B cell (primary cell): ENCODE results near the gene AIG1. TPM values are rescaled to one million over a fixed set of nuclear protein-coding genes. Genes with fewer than 3 reads are reported as not detected.

Experiments
- ATAC-seq: fragments of 200-7000 bp; cut with Tn5 transposase; one replicate; pipeline ENCODE4 v1.10.0; 2021; ENCODE audit warnings: low read depth, mild to moderate bottlenecking, moderate number of reproducible peaks, moderate library complexity
- CTCF ChIA-PET: fragments of 350-600 bp; sonication (Branson Sonifier 250); formaldehyde crosslinking; loops from one replicate; lab custom pipeline; 2021; ENCODE audit warnings: antibody characterized with exemption, inconsistent platforms; lab: Charles Lee
- POLR2A ChIA-PET: fragments of 350-600 bp; sonication (Branson Sonifier 250); formaldehyde crosslinking; loops from one replicate; lab custom pipeline; 2021; ENCODE audit warnings: antibody characterized with exemption; lab: Charles Lee
- DNase-seq: peaks from one replicate; pipeline ENCODE4 v3.0.0; 2013
- H2AFZ ChIP-seq: 2 replicates; pipeline ENCODE4 v1.6.1; 2012; ENCODE audit warnings: mild to moderate bottlenecking, low read depth, low read length; ENCODE audit not compliant: insufficient read depth, poor library complexity, severe bottlenecking
- H3K27ac ChIP-seq, 2 donors: 1 replicate in 1 of 2; 2 replicates in 1 of 2; pipeline ENCODE4 v1.5.1; 2012 to 2013; ENCODE audit warnings: low read length in 2 of 2, mild to moderate bottlenecking in 2 of 2, moderate library complexity in 1 of 2
- H3K27me3 ChIP-seq, 4 experiments: fragments of 200-600 bp in 1 of 4; sonication (generic) in 1 of 4; replicated peaks in 1 of 4; 1 replicate in 2 of 4; 2 replicates in 2 of 4; pipeline versions ENCODE4 v1.6.1 to v1.7.0; 2013 to 2016; ENCODE audit warnings: low read length in 3 of 4, mild to moderate bottlenecking in 2 of 4, mixed read lengths in 1 of 4, moderate library complexity in 1 of 4; ENCODE audit not compliant: insufficient read depth in 4 of 4, control insufficient read depth in 3 of 4; ENCODE audit errors: control extremely low read depth in 1 of 4
- H3K36me3 ChIP-seq, 2 experiments: replicated peaks in 1 of 2; 1 replicate in 1 of 2; 2 replicates in 1 of 2; pipeline versions ENCODE4 v1.6.1 to v1.7.1; 2013; ENCODE audit warnings: low read length in 1 of 2; ENCODE audit not compliant: insufficient read depth in 2 of 2, control insufficient read depth in 1 of 2; ENCODE audit errors: control extremely low read depth in 1 of 2, extremely low read depth in 1 of 2
- H3K4me1 ChIP-seq, 2 donors: fragments of 200-600 bp in 1 of 2; sonication (generic) in 1 of 2; 1 replicate in 1 of 2; 2 replicates in 1 of 2; pipeline versions ENCODE4 v1.5.1 to v1.6.1; 2013 to 2017; ENCODE audit warnings: low read length in 2 of 2; ENCODE audit not compliant: control insufficient read depth in 2 of 2, insufficient read depth in 2 of 2
- H3K4me2 ChIP-seq: replicated peaks from 2 replicates; pipeline ENCODE3; 2012; ENCODE audit warnings: mild to moderate bottlenecking, low read depth, low read length; ENCODE audit not compliant: poor library complexity, severe bottlenecking
- H3K4me3 ChIP-seq, 5 experiments: fragments of 200-600 bp in 1 of 5; sonication (generic) in 1 of 5; 1 replicate in 3 of 5; 2 replicates in 2 of 5; pipeline versions ENCODE4 v1.5.1 to v1.7.0; 2011 to 2016; ENCODE audit warnings: low read length in 4 of 5, mild to moderate bottlenecking in 4 of 5, low read depth in 2 of 5, control low read depth in 1 of 5, moderate library complexity in 1 of 5; ENCODE audit not compliant: insufficient read depth in 1 of 5; ENCODE audit errors: control extremely low read depth in 1 of 5, extremely low read depth in 1 of 5
- H3K79me2 ChIP-seq: fragments of 200-600 bp; sonication (generic); one replicate; pipeline ENCODE4 v1.6.0; 2016; ENCODE audit warnings: low read length; ENCODE audit not compliant: control insufficient read depth, insufficient read depth
- H3K9ac ChIP-seq: fragments of 200-600 bp; sonication (generic); 2 replicates; pipeline ENCODE4 v1.6.1; 2017; ENCODE audit warnings: mild to moderate bottlenecking, low read length, moderate library complexity
- H3K9me3 ChIP-seq, 3 donors: one replicate each; pipeline versions ENCODE4 v1.6.1 to v1.7.1; 2013; ENCODE audit warnings: low read length in 2 of 3; ENCODE audit not compliant: control insufficient read depth in 2 of 3, insufficient read depth in 1 of 3; ENCODE audit errors: control extremely low read depth in 1 of 3
- H4K20me1 ChIP-seq: 2 replicates; pipeline ENCODE4 v1.6.0; 2012; ENCODE audit warnings: mild to moderate bottlenecking, low read length; ENCODE audit not compliant: insufficient read depth, control insufficient read depth, poor library complexity, severe bottlenecking
- H3K27ac Mint-ChIP-seq: one replicate; pipeline ENCODE4 v1.8.0; 2021; ENCODE audit warnings: mixed read lengths
- H3K27me3 Mint-ChIP-seq: one replicate; pipeline ENCODE4 v1.8.0; 2021; ENCODE audit warnings: mixed read lengths
- H3K4me1 Mint-ChIP-seq: one replicate; pipeline ENCODE4 v1.8.0; 2021; ENCODE audit warnings: mixed read lengths
- H3K4me3 Mint-ChIP-seq: one replicate; pipeline ENCODE4 v1.8.0; 2021; ENCODE audit warnings: mixed read lengths
- H3K9me3 Mint-ChIP-seq: one replicate; pipeline ENCODE4 v1.8.0; 2022; ENCODE audit warnings: mixed read lengths; ENCODE audit not compliant: insufficient read depth
- EZH2 ChIP-seq: IDR thresholded peaks from 2 replicates; pipeline ENCODE4 v1.6.1; 2012; ENCODE audit warnings: borderline replicate concordance, low read depth, mild to moderate bottlenecking, moderate library complexity, low read length; ENCODE audit not compliant: insufficient read depth, poor library complexity, severe bottlenecking
- WGBS: methylation state at CpG from one replicate; pipeline ENCODE4 v1.1.5; 2013; ENCODE audit warnings: missing lambda C conversion rate; ENCODE audit not compliant: insufficient coverage; 5-methylcytosine and 5-hydroxymethylcytosine counted together
- intact Hi-C: fragments of 100-400 bp; cut with micrococcal nuclease; formaldehyde crosslinking; loops from one replicate; pipeline ENCODE4 v1.10.0; 2022
- polyA plus RNA-seq: library from polyadenylated mRNA; depleted of rRNA; stranded (reverse); fragments of >200 nt; gene quantifications from 2 replicates; pipeline ENCODE4 v1.2.3, GENCODE V29; 2012
- total RNA-seq, 2 donors: library from RNA; stranded (reverse); fragments of 120-200 nt in 1 of 2; gene quantifications; 1 replicate in 1 of 2; 2 replicates in 1 of 2; pipeline versions ENCODE4 v1.2.3 to v1.2.4, GENCODE V29; 2013 to 2022
- TF ChIP-seq, protein P1 (sequence below): fragments of 200-600 bp; IDR thresholded peaks from one replicate; pipeline ENCODE4 v1.8.0; 2022; ENCODE audit warnings: antibody characterized with exemption, mild to moderate bottlenecking

AIG1 gene
- total and polyA plus RNA-seq, 2 donors (not counting 1 experiment from before 2014, with no cell fraction given): 7.0 to 9.0 TPM

DNA sequence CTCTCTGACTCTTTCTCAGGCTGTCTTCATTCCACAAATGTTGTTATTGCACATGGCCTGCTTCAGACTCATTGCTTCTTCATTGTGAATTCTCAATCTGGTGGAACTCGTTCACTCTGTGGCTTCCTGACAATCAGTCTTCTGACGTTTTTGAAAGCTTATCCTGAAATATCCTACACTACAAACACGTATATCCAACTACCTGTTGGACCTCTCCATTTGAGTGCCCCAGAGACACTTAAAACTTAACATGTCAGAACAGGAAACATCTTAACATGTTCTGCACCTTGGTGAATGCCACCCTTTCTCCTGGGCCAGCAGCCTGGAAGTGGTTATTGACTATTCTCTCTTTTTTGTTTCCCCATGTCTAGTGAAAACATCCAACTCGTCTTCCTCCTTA is 50.8 kb downstream of the AIG1 start:
- no peak for ATAC-seq

DNA sequence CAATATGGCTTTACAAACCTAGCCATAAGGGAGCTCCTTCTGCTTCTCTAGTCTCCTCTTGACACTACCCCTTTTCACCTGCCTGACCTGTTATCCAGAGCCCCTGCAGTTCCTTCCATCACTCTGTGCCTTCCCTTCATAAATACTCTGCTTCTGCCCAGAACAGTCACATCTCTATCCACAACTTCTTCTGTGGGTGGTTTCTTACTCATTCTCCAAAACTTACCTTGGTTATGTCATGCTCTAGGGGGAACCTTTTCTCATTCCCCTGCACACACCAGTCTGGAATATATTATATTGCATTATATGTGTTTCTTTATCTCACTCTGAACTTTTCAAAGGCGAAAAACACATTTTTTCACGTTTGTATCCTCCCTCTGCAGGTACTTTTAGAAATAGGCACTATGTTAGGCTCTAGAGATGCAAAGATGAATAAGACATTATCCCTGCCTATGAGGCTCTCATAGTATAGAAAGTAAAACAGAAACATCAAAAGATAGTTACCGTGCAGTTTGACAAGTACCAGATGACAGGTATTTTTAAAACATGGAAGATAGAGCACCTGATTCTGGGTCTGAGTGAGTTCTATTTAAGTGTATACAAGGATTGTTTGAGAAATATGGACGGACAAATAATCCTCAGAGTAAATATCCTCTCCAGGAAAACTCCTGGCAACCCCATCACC is 51.5 kb downstream of the AIG1 start:
- no peak overlapping the region for H3K27ac Mint-ChIP-seq
- CTCF ChIA-PET: interaction anchor here (0.5 kb wide), 1 partner anchor 12 kb away, joined by 3 read pairs; no protein-coding TSS in a partner anchor
- WGBS: no CpG with 5 or more reads among the region's 4 CpGs

More for the DNA sequence above, 50.8 kb downstream of the AIG1 start:
- Histone ChIP-seq H3K4me2 (no peak overlapping the region), H4K20me1 (no peaks in the 10 kb centered on the region), H3K36me3 (no peaks in the 10 kb centered on the region), H3K4me1 (peaks cover 0 to 5% of the 10 kb centered on the region in 2 donors), H3K4me3 (no peak overlapping the region), H3K79me2 (no peaks in the 10 kb centered on the region), H3K9me3 (no peaks in the 10 kb centered on the region), H2AFZ (no peak overlapping the region), H3K27ac (no peak overlapping the region), H3K9ac (no peak overlapping the region), H3K27me3 (no peaks in the 10 kb centered on the region)
- WGBS: 81% methylated on average over 4 of the region's 4 CpGs
- H3K4me3 Mint-ChIP-seq: no peak overlapping the region
- peaks cover 6% of the 10 kb centered on the region for H3K4me1 Mint-ChIP-seq
- no peaks in the 10 kb centered on the region for H3K9me3 Mint-ChIP-seq
- DNase-seq: no peak
- intact Hi-C loops: no loop called here
- CTCF ChIA-PET: no interaction called here
- POLR2A ChIA-PET: no interaction called here
- no peak for TF ChIP-seq EZH2
- TF ChIP-seq, protein P1, sequence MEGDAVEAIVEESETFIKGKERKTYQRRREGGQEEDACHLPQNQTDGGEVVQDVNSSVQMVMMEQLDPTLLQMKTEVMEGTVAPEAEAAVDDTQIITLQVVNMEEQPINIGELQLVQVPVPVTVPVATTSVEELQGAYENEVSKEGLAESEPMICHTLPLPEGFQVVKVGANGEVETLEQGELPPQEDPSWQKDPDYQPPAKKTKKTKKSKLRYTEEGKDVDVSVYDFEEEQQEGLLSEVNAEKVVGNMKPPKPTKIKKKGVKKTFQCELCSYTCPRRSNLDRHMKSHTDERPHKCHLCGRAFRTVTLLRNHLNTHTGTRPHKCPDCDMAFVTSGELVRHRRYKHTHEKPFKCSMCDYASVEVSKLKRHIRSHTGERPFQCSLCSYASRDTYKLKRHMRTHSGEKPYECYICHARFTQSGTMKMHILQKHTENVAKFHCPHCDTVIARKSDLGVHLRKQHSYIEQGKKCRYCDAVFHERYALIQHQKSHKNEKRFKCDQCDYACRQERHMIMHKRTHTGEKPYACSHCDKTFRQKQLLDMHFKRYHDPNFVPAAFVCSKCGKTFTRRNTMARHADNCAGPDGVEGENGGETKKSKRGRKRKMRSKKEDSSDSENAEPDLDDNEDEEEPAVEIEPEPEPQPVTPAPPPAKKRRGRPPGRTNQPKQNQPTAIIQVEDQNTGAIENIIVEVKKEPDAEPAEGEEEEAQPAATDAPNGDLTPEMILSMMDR: no peak
- no peak overlapping the region for H3K27ac Mint-ChIP-seq
- H3K27me3 Mint-ChIP-seq: no peaks in the 10 kb centered on the region

More for the DNA sequence above, 51.5 kb downstream of the AIG1 start:
- no peak for TF ChIP-seq EZH2
- TF ChIP-seq, protein P1: no peak
- Histone ChIP-seq H3K9me3 (no peaks in the 10 kb centered on the region), H3K4me1 (peaks cover 0 to 5% of the 10 kb centered on the region in 2 donors), H3K27me3 (no peaks in the 10 kb centered on the region), H3K36me3 (no peaks in the 10 kb centered on the region), H4K20me1 (no peaks in the 10 kb centered on the region), H2AFZ (no peak overlapping the region), H3K4me3 (no peak overlapping the region), H3K79me2 (no peaks in the 10 kb centered on the region), H3K27ac (no peak overlapping the region), H3K4me2 (no peak overlapping the region), H3K9ac (no peak overlapping the region)
- POLR2A ChIA-PET: no interaction called here
- Mint-ChIP-seq H3K4me1 (peaks cover 6% of the 10 kb centered on the region), H3K9me3 (no peaks in the 10 kb centered on the region), H3K4me3 (no peak overlapping the region), H3K27me3 (no peaks in the 10 kb centered on the region)
- DNase-seq (no peak), ATAC-seq (no peak)
- intact Hi-C loops: no loop called here
